Small intestine (tissue), 7 donors: ENCODE results near the gene KRT15. TPM values are rescaled to one million over a fixed set of nuclear protein-coding genes. Genes with fewer than 3 reads are reported as not detected.

Experiments
- DNase-seq, 2 donors: peaks; one replicate each; pipeline versions ENCODE4 v3.0.0 to v3.0.0-alpha.2; 2013
- FAIRE-seq: peaks from 2 replicates; lab custom pipeline; 2012; peaks lifted over from hg19 to GRCh38; lab: Jason Lieb, UNC
- H3K27ac ChIP-seq, 3 donors: one replicate each; pipeline ENCODE4 v1.5.1; 2013; ENCODE audit warnings: low read length in 2 of 3, mild to moderate bottlenecking in 2 of 3, control low read depth in 1 of 3, inconsistent platforms in 1 of 3, low read depth in 1 of 3, moderate library complexity in 1 of 3
- H3K27me3 ChIP-seq, 3 donors: one replicate each; pipeline ENCODE4 v1.6.1; 2013; ENCODE audit warnings: low read length in 3 of 3, inconsistent platforms in 1 of 3; ENCODE audit not compliant: control insufficient read depth in 3 of 3, insufficient read depth in 3 of 3
- H3K36me3 ChIP-seq, 3 donors: one replicate each; pipeline ENCODE4 v1.6.1; 2013; ENCODE audit warnings: low read length in 3 of 3, inconsistent platforms in 1 of 3, low read depth in 1 of 3, mild to moderate bottlenecking in 1 of 3, moderate library complexity in 1 of 3; ENCODE audit not compliant: control insufficient read depth in 3 of 3, insufficient read depth in 2 of 3
- H3K4me1 ChIP-seq, 3 donors: one replicate each; pipeline ENCODE4 v1.6.1; 2013; ENCODE audit warnings: low read length in 2 of 3, inconsistent platforms in 1 of 3, low read depth in 1 of 3, mild to moderate bottlenecking in 1 of 3, moderate library complexity in 1 of 3; ENCODE audit not compliant: control insufficient read depth in 3 of 3, insufficient read depth in 2 of 3
- H3K4me3 ChIP-seq, 3 donors: one replicate each; pipeline ENCODE4 v1.5.1; 2013; ENCODE audit warnings: low read length in 3 of 3, control low read depth in 1 of 3, inconsistent platforms in 1 of 3, low read depth in 1 of 3, mild to moderate bottlenecking in 1 of 3, moderate library complexity in 1 of 3
- H3K9me3 ChIP-seq, 2 donors: one replicate each; pipeline ENCODE4 v1.6.1; 2013; ENCODE audit warnings: low read depth in 1 of 2, low read length in 1 of 2; ENCODE audit not compliant: control insufficient read depth in 2 of 2, insufficient read depth in 1 of 2
- WGBS, 3 donors: extraction: QIAGEN DNeasy Blood & Tissue Kit; methylation state at CpG; one replicate each; pipeline ENCODE4 v1.1.7; 2013; 5-methylcytosine and 5-hydroxymethylcytosine counted together
- polyA plus RNA-seq, 4 donors: library from polyadenylated mRNA; stranded (reverse) in 3 of 4; unstranded in 1 of 4; fragments of 200-250 nt in 3 of 4; fragments of 120-200 nt in 1 of 4; gene quantifications; one replicate each; pipeline versions ENCODE4 v1.2.1 to v1.2.3, GENCODE V29; 2013
- donor health status: healthy with polysubstance abuse.
- donor health status: control.
- donor health status: control.
- donor health status: Bipolar disorder and iron deficiency.
- donor health status: healthy.

The KRT15 gene
- polyA plus RNA-seq, 4 donors: 0.62 to 18.9 (median 6.6) TPM

DNA sequence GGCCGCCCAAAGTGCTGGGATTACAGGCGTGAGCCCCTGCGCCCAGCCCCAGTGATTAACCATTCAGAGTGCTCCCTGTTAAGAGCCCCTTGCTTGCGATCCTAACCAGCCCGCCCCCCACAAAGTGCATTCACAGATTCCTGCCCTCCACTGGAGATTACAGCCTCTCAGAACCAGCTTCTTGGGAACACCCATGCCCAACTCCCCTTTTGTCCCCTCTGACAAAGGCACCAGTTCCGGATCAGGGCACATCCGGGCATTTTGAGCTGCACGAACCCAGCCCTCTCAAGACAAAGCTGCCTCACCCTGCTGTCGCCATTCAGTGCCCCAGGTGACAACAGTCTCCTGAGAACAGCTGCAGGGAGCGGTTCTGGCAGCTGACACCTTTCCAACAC, 10.3 kb upstream of the KRT15 start:
- DNase-seq (peak; percentile 50 to 88), FAIRE-seq (no peak)
- peak overlapping the region in 1 of 3 donors; percentile 93 for H3K4me3 ChIP-seq
- H3K9me3 ChIP-seq: no peaks in the 10 kb centered on the region
- peaks cover 5 to 14% (median 6%) of the 10 kb centered on the region in 3 donors for H3K36me3 ChIP-seq
- peaks cover 0 to 39% (median 0%) of the 10 kb centered on the region in 3 donors for H3K4me1 ChIP-seq
- WGBS, 3 donors: 13 to 41% (median 34%) methylated on average over 10 of the region's 10 CpGs
- peak overlapping the region; percentile 71 to 100 (median 82) for H3K27ac ChIP-seq
- peaks cover 0 to 33% (median 18%) of the 10 kb centered on the region in 3 donors for H3K27me3 ChIP-seq

DNA sequence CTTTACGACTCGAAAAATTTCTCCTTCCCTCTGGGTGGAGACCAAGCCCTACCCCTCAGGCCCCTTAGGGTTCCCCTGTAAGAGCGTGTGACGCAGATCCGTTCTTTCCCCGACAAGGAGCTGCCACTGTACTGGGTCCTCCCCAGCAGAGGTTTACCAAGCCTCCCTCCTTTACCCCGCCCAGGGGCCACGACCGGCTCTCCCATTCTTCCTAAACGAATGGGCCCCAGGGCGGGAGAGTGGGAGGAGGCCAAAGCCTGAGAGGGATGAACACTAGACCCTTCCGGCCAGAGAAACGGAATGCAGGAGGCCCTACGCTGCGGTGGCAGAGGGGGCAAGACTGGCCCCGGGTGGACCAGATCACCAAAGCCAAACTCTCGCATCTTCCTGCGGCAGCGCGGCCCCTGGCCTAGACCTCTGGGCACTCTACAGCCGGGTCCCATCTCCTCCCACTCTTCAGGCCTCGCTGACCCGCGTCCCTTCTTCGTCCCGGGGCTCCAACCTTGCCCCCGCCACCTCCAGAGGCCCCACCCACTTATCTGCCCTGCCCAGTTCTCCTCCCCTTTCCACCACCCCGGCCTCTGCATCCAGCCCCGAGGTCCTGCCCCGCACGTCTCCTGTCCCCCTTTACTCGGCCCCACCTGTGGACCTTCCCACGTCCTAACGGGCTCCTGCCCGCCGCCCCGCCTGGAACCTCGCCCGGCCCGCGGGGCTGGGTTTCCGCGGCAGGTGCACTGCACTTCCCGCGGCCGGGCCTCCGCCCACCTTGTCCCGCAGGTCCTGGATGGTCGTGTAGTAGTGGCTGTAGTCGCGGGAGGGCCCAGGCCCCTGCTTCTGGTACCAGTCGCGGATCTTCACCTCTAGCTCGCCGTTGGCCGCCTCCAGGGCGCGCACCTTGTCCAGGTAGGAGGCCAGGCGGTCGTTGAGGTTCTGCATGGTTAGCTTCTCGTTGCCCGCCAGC, 8.7 kb upstream of the KRT15 start:
- peaks cover 5 to 23% (median 6%) of the 10 kb centered on the region in 3 donors for H3K36me3 ChIP-seq
- FAIRE-seq: no peak
- peaks cover 0 to 33% (median 18%) of the 10 kb centered on the region in 3 donors for H3K27me3 ChIP-seq
- H3K4me3 ChIP-seq: peak overlapping the region; percentile 48 to 93 (median 55)
- H3K27ac ChIP-seq: peak overlapping the region; percentile 78 to 100 (median 89)
- DNase-seq: peak; percentile 70
- 2 to 8% (median 6%) methylated on average over 57 to 62 of the region's 62 CpGs for WGBS, 3 donors
- no peaks in the 10 kb centered on the region for H3K9me3 ChIP-seq
- H3K4me1 ChIP-seq: peaks cover 0 to 54% (median 2%) of the 10 kb centered on the region in 3 donors

DNA sequence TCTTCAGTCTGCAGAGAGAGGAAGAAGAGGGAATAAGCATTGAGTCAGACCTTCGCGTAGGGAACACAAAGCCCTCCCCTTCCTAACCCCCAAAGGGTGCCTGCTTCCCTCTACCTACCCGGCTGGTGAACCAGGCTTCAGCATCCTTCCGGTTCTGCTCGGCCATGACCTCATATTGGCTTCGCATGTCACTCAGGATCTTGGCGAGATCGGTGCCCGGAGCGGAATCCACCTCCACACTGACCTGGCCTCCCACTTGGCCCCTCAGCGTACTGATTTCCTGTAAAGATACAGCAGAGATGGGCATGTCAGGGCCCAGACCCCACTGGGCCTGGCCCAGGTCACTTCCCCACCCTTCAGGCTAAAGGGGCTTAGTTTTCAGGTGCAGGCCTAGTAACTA, 5.6 kb upstream of the KRT15 start:
- FAIRE-seq: no peak
- H3K9me3 ChIP-seq: no peaks in the 10 kb centered on the region
- WGBS, 3 donors: 67 to 91% (median 83%) methylated on average over 10 to 11 of the region's 11 CpGs
- H3K4me1 ChIP-seq: peaks cover 0 to 64% (median 3%) of the 10 kb centered on the region in 3 donors
- H3K36me3 ChIP-seq: peaks cover 5 to 23% (median 6%) of the 10 kb centered on the region in 3 donors
- peaks cover 0 to 27% (median 11%) of the 10 kb centered on the region in 3 donors for H3K27me3 ChIP-seq
- H3K27ac ChIP-seq: peak overlapping the region in 2 of 3 donors; percentile 42 to 60
- H3K4me3 ChIP-seq: peak overlapping the region in 1 of 3 donors; percentile 22
- peak in 1 of 2 donors; percentile 25 for DNase-seq

DNA sequence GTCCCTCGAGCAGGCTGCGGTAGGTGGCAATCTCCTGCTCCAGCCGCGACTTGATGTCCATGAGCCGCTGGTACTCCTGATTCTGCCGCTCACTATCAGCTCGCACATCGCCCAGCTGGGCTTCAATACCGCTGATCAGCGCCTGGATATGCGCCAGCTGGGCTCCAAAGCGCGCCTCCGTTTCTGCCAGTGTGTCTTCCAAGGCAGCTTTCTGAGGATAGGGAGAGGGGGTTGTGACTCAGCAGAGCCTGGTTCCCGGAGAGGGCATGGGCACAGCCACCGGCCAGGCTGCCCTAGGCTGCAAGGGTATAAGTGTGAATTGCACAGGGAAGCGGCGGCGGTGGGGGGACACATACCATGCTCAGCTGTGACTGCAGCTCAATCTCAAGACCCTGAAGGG, 5.1 kb upstream of the KRT15 start:
- no peaks in the 10 kb centered on the region for H3K9me3 ChIP-seq
- DNase-seq (peak; percentile 26 to 53), FAIRE-seq (no peak)
- H3K4me3 ChIP-seq: peak overlapping the region in 1 of 3 donors; percentile 22
- H3K36me3 ChIP-seq: peaks cover 5 to 23% (median 6%) of the 10 kb centered on the region in 3 donors
- peaks cover 0 to 23% (median 7%) of the 10 kb centered on the region in 3 donors for H3K27me3 ChIP-seq
- peak overlapping the region in 2 of 3 donors; percentile 42 to 60 for H3K27ac ChIP-seq
- 17 to 58% (median 41%) methylated on average over 19 of the region's 19 CpGs for WGBS, 3 donors
- peaks cover 0 to 64% (median 3%) of the 10 kb centered on the region in 3 donors for H3K4me1 ChIP-seq

DNA sequence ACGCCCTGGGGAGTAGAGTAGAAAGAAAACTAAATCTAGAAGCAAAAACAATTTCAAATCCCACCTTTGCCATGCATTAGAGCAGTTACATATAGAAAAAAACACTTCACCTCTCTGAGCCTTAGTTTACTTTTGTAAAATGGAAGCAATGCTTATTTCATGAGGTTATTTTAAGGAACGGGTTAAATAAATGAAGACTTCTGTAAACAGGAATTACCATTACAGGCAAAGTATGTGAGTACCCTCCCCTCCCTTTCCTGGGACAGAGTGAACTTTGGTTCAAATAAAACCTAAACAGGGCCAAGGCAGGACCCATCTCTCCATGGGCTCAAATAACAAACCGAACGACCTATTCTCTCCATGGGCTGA, 4.5 kb upstream of the KRT15 start:
- WGBS, 3 donors: 31 to 50% (median 36%) methylated on average over 4 of the region's 4 CpGs
- peaks cover 0 to 17% (median 7%) of the 10 kb centered on the region in 3 donors for H3K27me3 ChIP-seq
- H3K4me1 ChIP-seq: peaks cover 0 to 63% (median 3%) of the 10 kb centered on the region in 3 donors

DNA sequence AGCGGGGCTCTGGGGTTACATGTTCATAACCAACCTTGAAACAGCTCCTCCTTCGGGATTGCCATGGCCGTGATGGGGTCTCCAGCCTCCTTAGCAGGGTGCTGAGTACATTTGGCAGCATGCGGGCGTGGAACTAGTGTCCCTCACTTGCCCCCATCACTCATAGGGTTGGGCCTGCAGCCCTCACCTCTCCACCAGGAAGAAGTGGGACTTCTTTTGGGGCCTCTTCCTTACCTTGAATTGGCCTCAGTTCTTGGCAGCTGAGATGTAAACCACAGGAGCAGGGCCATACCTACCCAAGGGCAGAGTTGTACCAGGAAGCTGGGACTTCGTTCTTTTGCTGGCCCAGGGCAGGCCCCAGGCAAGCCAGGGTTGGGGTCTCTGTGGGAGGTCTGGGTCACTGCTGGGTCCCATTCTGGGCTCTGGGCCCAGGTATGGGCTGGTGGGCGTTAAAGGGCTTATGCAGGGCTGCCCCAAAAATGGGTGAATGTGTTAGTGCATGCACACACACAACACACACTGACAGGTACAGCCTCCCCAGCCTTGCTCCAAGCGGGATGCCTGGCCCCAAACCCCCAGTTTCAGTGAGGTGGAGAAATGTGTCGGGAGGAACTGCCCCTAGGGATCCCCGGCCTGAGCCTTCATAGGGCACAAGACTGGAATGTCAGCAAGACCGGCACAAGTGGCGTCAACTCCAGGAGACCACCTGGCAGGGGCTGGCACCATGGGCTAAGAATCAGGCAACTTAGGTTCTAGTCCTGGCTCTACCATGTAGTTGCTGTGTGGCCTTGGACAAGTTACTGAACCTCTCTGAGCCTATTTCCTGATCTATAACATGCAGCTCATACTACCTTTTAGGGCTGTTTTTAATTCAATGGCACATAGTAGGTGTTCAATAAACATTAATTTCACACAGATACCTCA, 3.9 kb upstream of the KRT15 start:
- no peak overlapping the region for H3K4me3 ChIP-seq
- peak overlapping the region; percentile 84 to 97 (median 93) for H3K27ac ChIP-seq
- DNase-seq (peak in 1 of 2 donors; percentile 78), FAIRE-seq (no peak)
- H3K27me3 ChIP-seq: peaks cover 0 to 10% (median 7%) of the 10 kb centered on the region in 3 donors
- H3K36me3 ChIP-seq: peaks cover 5 to 23% (median 6%) of the 10 kb centered on the region in 3 donors
- WGBS, 3 donors: 41 to 72% (median 49%) methylated on average over 12 of the region's 12 CpGs
- H3K9me3 ChIP-seq: no peaks in the 10 kb centered on the region
- peaks cover 0 to 58% (median 3%) of the 10 kb centered on the region in 3 donors for H3K4me1 ChIP-seq

More for the DNA sequence above, 4.5 kb upstream of the KRT15 start:
- Histone ChIP-seq H3K27ac (peak overlapping the region; percentile 84 to 97 (median 93)), H3K9me3 (no peaks in the 10 kb centered on the region), H3K4me3 (no peak overlapping the region), H3K36me3 (peaks cover 5 to 23% (median 6%) of the 10 kb centered on the region in 3 donors)
- FAIRE-seq (no peak), DNase-seq (no peak)

DNA sequence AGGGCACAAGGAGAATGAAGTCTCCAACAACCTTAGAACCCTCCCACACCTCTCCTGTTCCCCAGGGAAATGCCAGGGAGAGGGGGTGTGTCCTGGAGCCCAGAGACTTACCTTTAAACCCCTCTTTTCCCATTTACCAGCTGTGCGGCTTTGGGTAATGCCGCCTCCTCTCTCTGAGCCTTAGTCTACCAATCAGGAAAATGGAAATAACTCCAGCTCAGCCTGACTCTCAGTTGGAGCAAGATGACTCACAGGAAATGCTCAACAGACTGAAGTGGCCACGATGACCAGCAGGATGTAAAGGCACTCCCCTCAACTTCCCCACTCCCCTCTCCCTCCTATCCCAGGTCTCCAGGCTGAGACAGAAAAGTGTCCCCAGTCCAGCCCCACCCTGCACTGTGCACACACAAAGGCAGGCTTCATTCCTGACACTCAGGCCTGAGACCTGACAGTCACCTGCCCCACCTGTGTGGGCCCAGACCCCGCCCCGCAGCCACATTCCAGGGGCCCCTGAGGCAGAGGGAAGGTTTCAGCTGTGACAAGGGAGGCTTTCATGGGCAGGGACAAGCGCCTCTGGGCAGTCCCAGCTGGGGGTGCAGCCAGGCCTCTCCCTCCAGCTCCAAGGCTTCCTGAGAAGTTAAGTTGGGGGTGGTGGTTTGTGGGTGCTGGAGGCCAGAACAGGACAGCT, 3.0 kb upstream of the KRT15 start:
- WGBS, 3 donors: 11 to 63% (median 37%) methylated on average over 6 of the region's 6 CpGs
- no peak for FAIRE-seq
- peaks cover 0 to 52% (median 3%) of the 10 kb centered on the region in 3 donors for H3K4me1 ChIP-seq
- no peak overlapping the region for H3K4me3 ChIP-seq
- H3K36me3 ChIP-seq: peaks cover 5 to 23% (median 6%) of the 10 kb centered on the region in 3 donors
- DNase-seq: peak; percentile 91 to 94
- peaks cover 0 to 2% (median 1%) of the 10 kb centered on the region in 3 donors for H3K27me3 ChIP-seq
- no peaks in the 10 kb centered on the region for H3K9me3 ChIP-seq
- peak overlapping the region; percentile 84 to 97 (median 93) for H3K27ac ChIP-seq
